Measurements from ENCODE around the gene TMEM80. TPM values are rescaled to one million over a fixed set of nuclear protein-coding genes. Genes with fewer than 3 reads are reported as not detected.

Gene TMEM80
- total RNA-seq, 1 donor from 2014 or later: 9.1 TPM

DNA sequence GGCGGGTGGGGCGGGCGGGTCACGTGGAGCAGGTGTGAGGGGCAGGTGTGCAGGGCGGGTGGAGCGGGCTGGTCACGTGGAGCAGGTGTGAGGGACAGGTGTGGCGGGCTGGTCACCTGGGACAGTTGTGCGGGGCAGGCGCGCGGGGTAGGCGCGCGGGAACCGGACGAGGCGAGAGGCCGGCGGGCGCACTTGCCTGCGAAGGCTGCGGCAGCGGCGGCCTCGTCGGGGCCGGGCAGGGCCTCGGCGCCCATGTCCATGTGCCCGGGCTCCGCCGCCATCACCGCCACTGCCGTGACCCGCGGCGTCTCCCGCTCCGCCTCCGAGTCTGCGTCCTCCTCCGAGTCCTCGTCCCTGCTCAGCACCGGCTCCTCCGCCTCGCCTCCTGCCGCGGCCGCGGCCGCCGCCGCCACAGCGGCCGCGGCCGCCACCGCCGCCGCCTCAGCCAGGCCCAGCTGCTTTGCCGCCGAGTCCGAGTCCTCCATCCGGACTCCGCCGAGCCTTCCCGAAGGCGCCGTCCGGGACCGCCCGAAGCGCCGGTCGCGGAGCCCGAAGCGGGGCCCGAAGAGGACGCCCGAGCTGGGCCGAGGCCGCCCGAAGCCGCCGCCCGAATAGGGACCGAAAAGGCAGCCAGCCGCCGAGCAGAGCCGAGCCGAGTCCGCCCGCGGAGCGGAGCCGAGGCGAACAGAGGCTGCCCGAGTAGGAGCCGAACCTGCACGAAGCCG, 891 bp upstream of the TMEM80 start, which contains the start of gene DEAF1:
TSS of gene DEAF1 (minus strand) at position 660 of the 725 bp plus-strand sequence. CDS start at position 485, 175 bp downstream.
- DNase-seq (peak; percentile 99), ATAC-seq (ENCODE audit: poor library complexity) (peak; percentile 91)
- intact Hi-C loops (cut with DNase I): no loop called here

DNA sequence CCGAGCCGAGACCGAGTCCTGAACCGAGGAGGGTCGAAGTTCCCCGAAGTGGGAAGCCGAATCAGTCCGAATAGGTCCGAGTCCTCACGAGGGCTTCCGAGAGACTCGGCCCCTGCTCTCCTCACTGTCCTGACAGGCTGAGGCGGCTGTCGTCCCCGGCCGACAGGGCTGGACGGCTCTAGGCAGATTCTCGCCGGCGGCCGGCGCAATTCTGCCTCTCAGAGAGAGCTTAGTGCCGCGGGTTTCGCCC, 403 bp upstream of the TMEM80 start:
- intact Hi-C loops (cut with DNase I): no loop called here
- ATAC-seq (ENCODE audit: poor library complexity) (no peak), DNase-seq (no peak)

DNA sequence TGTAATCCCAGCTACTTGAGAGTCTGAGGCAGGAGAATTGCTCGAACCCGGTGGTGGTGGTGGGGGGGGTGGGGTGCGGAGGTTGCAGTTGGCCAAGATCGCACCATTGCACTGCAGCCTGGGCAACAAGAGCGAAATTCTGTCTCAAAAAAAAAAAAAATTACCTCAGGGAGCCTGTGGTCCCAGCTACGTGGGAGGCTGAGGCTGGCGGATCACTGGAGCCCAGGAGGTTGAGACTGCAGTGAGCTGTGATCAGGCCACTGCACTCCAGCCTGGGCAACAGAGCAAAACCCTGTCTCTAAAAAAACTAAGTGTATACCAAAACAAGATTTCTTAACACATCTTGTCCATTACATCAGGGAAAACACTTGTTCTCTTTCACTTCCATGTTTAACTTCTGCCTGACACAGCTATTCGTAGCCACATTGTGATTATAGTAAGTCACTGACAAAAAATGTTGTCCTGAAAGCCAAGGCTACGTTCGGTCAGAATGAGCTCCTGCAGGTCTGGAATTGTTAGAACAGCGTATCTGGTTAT, 1.4 kb downstream of the TMEM80 start:
- intact Hi-C loops (cut with DNase I): no loop called here
- no peak for ATAC-seq (ENCODE audit: poor library complexity)
- no peak for DNase-seq

DNA sequence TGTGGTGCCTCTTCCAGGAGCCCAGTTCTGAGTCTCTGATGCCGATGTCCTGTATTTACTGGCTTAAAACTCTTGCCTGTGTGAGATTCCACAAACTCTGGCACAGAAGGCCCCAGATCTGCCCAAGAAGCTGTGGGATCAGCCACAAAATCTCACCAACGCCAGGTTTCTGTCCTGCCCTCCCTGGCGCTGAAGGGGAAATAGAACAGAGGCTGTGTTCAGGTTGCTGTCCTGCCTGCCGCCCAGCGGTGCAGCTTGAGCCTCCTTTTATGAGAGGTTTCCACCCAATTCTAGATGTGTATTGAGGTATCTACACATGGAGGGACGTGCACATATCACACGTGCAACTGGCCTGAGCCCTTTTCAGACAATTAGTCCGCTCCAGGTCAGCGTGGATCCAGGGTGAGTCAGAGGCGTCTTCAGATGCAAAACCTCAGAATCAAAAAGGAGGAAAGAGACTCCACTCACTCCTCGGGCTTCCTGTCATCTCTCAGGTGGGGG, 2.2 kb downstream of the TMEM80 start:
- no peak for ATAC-seq (ENCODE audit: poor library complexity)

DNA sequence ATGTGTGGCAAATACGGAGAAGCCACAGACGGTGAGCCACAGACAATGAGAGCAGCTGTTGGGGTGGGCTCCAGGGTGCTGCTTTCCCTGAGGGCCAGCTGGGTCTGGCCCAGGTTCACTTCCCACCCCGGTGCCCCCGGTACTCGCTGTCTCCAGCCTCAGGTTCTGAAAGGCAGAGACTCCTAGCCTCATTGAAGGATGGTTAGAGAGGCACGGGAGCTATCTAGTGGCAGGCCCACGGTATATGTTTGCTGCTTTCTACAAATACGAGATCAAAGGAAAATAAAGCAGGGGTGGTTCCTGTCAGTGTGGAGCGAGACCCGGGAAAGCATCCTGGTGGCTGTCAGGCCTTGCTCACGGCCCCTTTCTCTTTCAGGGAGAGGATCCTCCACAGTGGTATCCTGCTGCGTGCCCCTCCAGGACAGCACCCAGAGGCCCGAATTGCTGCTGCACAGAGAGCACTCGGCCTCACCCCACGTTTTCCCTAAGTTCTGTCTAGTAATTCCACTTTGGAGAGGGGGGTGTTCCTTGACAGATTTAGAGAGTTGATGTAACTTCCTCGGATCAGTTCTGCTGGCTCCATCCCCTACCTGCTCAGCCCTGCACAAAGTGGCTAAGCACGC, 3.0 kb downstream of the TMEM80 start:
- DNase-seq (no peak), ATAC-seq (ENCODE audit: poor library complexity) (no peak)
- intact Hi-C loops (cut with DNase I): no loop called here

More for the DNA sequence above, 2.2 kb downstream of the TMEM80 start:
- no peak for DNase-seq
- intact Hi-C loops (cut with DNase I): no loop called here

DNA sequence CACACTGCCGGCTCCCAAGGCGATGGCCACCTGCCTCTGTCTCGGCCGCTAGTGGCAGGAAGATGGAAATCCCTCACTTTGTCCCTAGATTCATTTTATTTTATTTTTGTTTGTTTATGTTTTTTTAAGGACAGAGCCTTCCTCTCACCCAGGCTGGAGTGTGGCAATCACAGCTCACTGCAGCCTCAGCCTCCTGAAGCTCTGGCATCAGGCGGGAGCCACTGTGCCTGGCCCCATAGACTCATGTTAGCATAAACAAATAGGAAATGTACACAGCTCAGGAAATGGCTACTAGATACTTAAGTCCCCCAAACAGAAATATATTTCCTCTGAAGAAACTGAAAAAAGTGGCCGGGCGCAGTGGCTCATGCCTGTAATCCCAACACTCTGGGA, 3.5 kb downstream of the TMEM80 start:
- intact Hi-C loops (cut with DNase I): no loop called here
- ATAC-seq (ENCODE audit: poor library complexity) (no peak), DNase-seq (no peak)

DNA sequence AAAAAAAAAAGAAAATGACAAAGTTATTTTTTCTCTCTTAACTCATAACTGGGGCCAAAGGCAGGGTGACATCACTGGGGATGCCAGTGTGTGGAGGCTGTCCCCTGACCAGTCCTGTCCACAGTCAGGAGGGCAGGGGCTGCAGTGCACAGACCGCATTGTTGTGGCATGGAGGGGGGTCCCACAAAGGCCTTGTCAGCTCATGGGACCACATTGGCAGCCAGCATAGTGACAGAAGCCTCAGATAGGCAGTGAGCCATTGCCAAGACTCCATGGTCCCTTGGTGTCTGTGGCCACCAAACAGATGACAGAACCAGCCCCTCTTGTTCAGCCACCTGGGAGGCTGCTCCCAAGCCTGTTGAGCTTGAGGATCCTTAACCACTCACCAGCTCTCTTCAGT, 4.1 kb downstream of the TMEM80 start:
- intact Hi-C loops (cut with DNase I): no loop called here
- ATAC-seq (ENCODE audit: poor library complexity): no peak
- DNase-seq: no peak

DNA sequence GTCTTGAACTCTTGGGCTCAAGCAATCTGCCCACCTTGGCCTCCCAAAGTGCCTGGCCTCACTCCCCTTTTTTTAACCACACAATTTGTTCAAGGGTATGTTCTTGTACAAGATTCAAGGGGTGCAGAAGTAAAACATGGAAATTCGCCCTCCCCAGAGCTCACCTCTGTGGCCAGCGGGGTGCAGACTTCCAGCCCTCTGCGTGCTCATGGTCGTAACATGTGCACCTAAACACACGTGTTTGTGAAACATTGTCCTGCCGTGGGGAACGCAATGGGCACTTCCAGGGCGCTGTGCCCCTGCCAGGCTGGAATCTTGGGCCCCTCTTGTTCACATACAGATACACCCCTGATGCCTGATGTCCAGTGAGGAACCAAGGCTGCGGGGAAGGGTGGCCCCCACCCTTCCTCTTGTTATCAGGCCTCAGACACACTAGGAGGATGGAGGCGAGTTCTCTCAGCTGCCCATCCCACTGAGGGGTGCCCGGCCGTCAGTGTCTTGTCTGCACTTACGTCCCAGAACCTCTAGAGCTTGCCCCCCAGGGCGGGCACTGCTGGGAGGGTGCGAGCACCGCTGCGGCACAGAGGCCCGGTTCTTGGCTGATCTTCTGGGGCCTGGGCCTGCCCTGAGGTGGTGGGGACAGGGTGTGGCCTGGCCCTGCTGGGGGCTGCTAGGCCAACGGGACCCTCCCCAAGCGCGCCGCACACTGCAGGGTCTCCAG, 6.3 kb downstream of the TMEM80 start:
- DNase-seq (no peak), ATAC-seq (ENCODE audit: poor library complexity) (no peak)
- intact Hi-C loops (cut with DNase I): no loop called here

DNA sequence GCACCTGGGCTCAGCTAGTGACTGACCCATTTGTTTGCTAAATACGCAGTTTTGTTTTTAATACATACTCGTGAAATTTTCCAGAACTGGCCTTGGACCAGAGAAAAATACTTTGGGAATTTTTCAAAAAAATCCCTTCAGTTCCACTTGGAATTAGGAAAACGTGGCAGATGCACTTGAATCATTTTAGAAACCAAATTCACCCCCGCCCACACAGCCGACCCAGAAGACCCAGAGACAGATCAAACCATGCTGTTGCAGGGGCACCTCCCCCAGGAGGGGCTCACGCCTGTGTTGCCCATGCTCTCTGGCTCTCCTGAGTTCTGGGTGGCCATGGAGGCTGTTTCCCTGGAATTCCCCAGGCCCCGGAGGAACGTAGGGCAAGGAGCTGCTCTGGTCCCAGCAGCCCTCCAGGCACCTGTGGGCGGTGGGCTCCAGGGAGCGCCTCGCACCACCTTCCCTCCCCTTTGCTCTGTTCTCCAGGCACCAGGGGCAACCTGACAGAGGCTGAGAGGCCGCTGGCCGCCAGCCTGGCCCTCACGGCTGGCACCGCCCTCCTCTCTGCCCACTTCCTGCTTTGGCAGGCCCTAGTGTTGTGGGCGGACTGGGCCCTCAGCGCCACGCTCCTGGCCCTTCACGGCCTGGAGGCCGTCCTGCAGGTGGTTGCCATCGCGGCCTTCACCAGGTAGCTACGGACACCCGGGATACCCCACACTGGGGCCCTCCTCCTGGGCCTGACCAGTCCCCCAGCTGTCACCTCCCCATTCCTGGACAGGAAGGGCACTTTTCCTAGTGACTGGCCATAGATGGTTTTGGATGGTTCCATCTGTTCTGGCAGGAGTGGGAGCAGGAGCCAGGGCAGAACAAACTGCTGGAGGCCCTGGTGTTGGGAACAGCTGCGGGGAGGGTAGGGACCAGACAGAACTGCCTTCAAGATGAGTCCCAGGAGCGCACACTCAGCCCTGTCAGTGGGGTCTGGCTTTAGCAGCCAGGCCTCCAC, 7.1 kb downstream of the TMEM80 start:
- ATAC-seq (ENCODE audit: poor library complexity) (peak; percentile 25), DNase-seq (no peak)
- intact Hi-C loops (cut with DNase I): no loop called here

DNA sequence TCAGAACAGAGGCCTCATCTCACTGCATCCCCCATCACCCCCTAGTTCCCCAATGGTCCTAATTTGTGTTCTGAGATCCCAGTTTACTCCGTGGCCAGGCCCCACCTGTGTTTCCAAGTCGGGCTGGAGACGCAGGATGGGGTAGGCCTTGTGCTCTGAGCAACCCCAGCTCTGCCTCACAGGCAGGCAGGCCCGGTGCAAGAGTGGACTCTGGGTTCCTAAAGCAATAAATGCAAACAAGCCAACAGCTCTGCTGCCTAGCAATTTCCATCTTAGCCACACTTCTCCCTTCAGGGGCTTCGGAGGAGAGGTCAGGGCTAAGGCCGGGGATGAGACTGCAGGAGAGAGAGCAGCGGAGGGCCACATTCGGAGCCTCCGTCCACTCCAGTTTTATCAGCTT, 7.9 kb downstream of the TMEM80 start:
- DNase-seq (no peak), ATAC-seq (ENCODE audit: poor library complexity) (no peak)
- intact Hi-C loops (cut with DNase I): no loop called here

DNA sequence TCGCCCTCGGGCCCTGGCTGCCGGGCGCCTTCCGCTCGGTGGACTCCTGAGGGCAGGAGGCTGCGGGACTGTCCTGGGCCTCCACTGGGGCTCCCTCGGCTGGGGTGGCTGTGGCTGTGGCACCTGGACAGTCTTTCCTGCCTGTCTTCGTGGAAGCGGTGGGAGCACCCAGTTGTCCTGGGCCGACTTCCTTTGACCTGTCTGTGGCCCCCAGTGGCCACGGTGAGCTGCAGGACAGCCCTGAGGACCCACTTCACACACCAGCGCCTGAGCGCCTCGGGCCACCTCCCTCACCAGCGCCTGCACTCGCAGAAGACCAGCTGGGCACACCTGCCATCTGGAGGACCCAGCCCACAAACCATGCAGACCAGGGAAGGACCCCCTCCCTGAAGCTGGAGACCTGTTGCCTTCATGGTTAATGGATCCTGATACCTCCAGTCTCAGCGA, 8.6 kb downstream of the TMEM80 start:
- DNase-seq (no peak), ATAC-seq (ENCODE audit: poor library complexity) (no peak)
- intact Hi-C loops (cut with DNase I): no loop called here

DNA sequence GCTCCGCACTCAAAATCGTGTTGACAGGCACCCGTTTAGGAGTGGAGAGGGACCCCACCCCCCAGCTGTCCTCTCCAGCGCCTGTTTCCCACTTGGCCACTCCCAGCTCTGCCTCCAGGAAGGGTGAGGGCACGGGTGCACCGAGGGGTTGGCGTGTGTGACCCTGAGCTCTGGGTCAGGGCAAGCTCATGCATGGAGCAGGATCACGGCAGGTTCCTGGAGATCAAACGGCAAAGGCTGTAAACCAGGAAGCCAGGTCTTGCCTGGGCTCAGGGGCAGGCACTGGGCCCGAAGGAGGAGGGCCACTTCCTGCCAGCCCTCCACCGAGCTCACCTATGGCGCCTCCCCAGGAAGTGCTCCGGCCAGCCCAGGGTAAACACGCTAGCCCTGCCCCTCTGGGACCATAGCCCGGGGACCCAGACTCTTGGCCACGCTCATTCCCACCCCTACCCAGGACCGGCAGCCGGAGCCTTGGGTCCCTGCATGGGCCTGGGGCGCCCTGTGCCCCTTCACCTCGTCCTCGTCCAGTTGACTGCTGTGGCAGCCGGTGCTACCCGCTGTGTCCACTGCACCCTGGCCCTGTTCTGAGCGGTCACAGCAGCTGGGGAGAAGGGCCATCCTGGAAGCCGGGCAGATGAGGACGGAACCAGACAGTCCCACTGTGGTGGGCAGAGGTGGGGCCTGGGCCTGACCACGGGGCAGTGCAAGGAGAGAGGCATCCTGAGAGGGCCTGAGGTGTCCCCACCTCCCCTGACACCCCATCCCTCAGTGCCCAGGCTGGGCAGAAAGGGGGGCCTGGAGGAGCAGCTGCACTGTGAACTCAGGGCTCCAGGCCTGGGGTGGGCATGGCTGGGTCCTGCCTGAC, 9.4 kb downstream of the TMEM80 start:
- ATAC-seq (ENCODE audit: poor library complexity) (peak; percentile 32), DNase-seq (no peak)
- intact Hi-C loops (cut with DNase I): no loop called here

DNA sequence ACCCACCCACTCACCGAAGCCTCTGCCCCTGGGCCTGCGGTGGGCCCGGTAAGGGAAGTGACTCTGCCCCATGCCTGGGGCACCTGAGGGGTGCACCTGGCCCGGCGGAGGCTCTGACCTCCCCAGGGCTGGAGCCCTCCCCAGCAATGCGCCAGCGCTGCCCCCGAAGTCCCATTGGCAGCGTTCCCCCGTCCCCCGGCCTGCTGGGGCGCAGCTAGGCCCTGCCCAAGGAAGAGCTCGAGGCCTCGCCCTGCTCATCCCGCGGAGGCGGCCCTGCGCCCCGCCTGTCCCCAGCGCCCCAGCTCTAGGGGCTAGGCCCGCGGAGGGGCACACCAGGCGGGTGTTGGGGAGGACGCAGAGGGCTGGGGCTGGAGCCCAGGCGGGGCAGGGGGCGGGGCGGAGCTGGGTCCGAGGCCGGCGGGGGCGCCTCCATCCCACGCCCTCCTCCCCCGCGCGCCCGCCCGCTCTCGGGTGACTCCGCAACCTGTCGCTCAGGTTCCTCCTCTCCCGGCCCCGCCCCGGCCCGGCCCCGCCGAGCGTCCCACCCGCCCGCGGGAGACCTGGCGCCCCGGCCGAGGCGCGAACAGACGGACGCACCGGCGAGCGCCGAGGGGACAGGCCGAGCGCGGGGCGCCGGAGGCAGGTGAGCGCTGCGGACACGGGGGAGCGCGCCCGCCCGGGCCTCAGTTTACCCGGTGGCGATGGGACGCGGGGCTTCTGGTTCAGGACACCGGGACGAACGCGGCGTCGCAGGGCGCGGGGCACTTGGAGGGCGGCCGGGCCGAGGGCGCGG, 10.2 kb downstream of the TMEM80 start, which contains the start of gene EPS8L2:
TSS of gene EPS8L2 (plus strand) at position 586 of the 793 bp plus-strand sequence. CDS start 3,177 bp downstream, outside the sequence.
- intact Hi-C loops (cut with DNase I): no loop called here
- ATAC-seq (ENCODE audit: poor library complexity) (peak; percentile 22), DNase-seq (no peak)

DNA sequence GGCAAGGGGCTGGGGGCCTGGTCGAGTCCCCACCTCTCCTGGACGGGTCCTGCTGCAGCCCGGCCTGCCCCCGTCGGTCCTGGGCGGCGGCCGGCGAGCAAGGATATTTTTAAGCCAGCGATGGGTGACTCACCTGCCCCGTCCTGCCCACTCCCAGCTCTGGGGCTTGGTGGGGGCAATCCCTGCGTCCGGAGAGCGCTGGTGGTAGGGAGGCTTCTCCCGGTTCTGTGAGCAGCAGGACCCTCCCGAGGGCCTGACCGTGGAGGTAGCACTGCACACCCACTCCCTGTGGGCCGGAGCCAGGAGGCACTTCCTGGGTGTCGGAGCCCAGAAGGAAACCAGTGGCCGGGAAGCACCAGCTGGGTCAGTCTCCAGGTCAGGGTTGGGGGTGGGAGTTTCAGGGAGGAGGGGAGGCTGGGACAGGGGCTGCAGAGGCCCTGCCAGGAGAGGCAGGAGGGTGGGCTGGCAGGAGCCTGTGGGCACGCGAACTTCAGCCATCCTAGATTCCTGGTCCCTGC, 10.9 kb downstream of the TMEM80 start:
- intact Hi-C loops (cut with DNase I): no loop called here
- no peak for DNase-seq
- no peak for ATAC-seq (ENCODE audit: poor library complexity)

DNA sequence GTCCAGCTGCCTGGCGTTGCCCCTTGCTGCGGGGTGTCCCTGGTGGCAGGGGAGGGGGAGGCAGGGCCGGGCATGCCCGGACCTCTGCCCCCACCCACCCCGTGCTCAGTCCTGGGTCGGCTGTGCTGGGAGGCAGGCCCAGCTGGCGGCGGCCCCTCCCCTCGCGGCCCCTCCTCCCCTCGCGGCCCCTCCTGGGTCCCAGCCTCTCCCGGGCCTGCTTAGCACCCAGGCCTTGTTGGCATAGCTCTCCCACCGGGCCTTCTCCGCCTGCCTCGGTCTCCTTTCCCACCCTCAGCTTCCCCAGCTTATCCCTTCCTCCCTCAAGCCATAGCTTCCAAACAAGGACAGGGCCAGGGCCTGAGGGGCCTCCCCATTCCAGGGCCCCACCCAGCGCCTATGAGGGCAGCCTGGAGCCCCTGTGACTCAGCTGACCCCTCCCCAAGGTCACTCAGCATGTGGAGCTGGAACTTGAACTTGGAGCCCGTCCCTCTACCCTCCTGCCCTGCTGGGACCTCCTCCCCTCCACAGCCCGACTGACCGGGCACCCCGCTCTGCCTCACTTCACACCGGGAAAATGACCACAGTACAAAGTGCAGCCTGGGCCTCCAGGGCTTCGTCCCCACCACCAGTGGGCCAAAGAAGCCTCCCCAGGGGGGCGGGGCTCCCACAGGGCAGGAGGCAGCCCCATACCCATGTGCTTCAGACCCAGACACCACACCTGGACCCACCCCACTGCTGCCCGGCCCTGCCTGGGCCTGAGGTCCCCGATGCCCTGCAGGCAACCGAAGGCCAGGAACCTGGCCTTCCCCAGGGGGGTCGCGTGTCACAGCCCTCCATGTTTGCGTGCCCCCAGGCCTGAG, 11.6 kb downstream of the TMEM80 start:
- ATAC-seq (ENCODE audit: poor library complexity) (peak; percentile 38), DNase-seq (no peak)
- intact Hi-C loops (cut with DNase I): no loop called here
